Gastrocnemius medialis (tissue), 4 donors: Measurements from ENCODE around the gene PSD4.

Experiments used
- POLR2A ChIP-seq, 2 donors: fragments of 450-650 bp; IDR thresholded peaks; one replicate each; pipeline ENCODE4 v1.6.1; 2017; ENCODE audit warnings: antibody characterized with exemption in 2 of 2, mild to moderate bottlenecking in 2 of 2, moderate library complexity in 2 of 2
- TF ChIP-seq, protein P1 (sequence below), 5 experiments: fragments of 450-650 bp in 3 of 5; fragments of 200-600 bp in 2 of 5; sonication (generic) in 2 of 5; IDR thresholded peaks in 4 of 5; conservative IDR thresholded peaks in 1 of 5; 1 replicate in 4 of 5; 2 replicates in 1 of 5; pipeline ENCODE4 v1.5.1; 2016 to 2019; ENCODE audit warnings: antibody characterized with exemption in 5 of 5, mild to moderate bottlenecking in 3 of 5, moderate library complexity in 3 of 5

DNA sequence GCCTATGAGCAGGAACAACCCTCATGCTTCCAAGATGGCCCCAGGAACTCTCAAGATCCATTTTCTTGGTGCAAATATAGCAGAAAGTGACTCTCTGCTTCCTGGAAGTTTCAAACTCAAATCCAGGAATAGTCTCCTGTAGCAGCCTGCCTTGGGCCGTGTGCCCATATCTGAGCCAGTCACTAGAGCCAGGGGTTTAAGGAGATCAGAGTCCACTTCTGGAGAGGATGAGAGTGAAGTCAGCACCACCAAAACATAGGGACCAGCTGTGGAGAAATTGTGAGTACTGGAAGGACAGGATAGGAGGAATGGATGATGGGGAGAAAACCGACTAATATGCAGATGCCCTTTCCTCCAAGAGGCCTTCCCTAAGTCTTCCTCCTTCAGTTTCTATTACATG lies 33.2 kb downstream of the PSD4 start:
- TF ChIP-seq, protein P1, sequence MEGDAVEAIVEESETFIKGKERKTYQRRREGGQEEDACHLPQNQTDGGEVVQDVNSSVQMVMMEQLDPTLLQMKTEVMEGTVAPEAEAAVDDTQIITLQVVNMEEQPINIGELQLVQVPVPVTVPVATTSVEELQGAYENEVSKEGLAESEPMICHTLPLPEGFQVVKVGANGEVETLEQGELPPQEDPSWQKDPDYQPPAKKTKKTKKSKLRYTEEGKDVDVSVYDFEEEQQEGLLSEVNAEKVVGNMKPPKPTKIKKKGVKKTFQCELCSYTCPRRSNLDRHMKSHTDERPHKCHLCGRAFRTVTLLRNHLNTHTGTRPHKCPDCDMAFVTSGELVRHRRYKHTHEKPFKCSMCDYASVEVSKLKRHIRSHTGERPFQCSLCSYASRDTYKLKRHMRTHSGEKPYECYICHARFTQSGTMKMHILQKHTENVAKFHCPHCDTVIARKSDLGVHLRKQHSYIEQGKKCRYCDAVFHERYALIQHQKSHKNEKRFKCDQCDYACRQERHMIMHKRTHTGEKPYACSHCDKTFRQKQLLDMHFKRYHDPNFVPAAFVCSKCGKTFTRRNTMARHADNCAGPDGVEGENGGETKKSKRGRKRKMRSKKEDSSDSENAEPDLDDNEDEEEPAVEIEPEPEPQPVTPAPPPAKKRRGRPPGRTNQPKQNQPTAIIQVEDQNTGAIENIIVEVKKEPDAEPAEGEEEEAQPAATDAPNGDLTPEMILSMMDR (IDR thresholded peaks at IDR 0.05 in 4 of 5, conservative IDR thresholded peaks at IDR 0.05 in 1 of 5) = no peak
- no peak for TF ChIP-seq POLR2A (IDR thresholded peaks at IDR 0.05)
